GM19372 (cell line): Measurements from ENCODE around the gene RUSF1.
A peak's percentile ranks its signal among the peaks of the same experiment; 100 is the strongest.
"Not testable (repeated sequence)": the region's sequence is repeated elsewhere in the genome, so short reads cannot be mapped to it uniquely, and the experiment has no call there.

ENCODE experiments used
- ATAC-seq: cut with Tn5 transposase; IDR thresholded peaks from one replicate; pipeline ENCODE4 v1.9.1; 2021; ENCODE audit warnings: mild to moderate bottlenecking, low read depth, moderate library complexity; ENCODE audit not compliant: unreplicated experiment

RUSF1 gene

GRCh38 chr16:31507929-31508705 lies at the start of gene RUSF1:
TSS of gene RUSF1 (minus strand) at chr16:31508391. CDS start at chr16:31508373, 18 bp downstream.
- peak; percentile 92 for ATAC-seq

- no peak for ATAC-seq
These were observed 34.6 kb upstream of the RUSF1 start for GRCh38 chr16:31542763-31543162.

GRCh38 chr16:31539762-31540161 lies 31.6 kb upstream of the RUSF1 start:
- ATAC-seq = not testable (repeated sequence)

- ATAC-seq = not testable (repeated sequence)
These were observed 30.0 kb upstream of the RUSF1 start for GRCh38 chr16:31538243-31538598.

- no peak for ATAC-seq
These were observed 29.4 kb upstream of the RUSF1 start for GRCh38 chr16:31537362-31538242.

GRCh38 chr16:31536804-31537361 lies 28.7 kb upstream of the RUSF1 start:
- no peak for ATAC-seq

- no peak for ATAC-seq
These were observed 27.5 kb upstream of the RUSF1 start for GRCh38 chr16:31535737-31536136.

- ATAC-seq = no peak
These were observed 24.7 kb upstream of the RUSF1 start for GRCh38 chr16:31532896-31533295.

- no peak for ATAC-seq
These were observed 23.9 kb upstream of the RUSF1 start for GRCh38 chr16:31532120-31532519.

- ATAC-seq = no peak
These were observed 22.9 kb upstream of the RUSF1 start for GRCh38 chr16:31531096-31531495.

GRCh38 chr16:31530405-31530804 lies 22.2 kb upstream of the RUSF1 start:
- ATAC-seq = no peak

- ATAC-seq = no peak
These were observed 21.7 kb upstream of the RUSF1 start for GRCh38 chr16:31529937-31530312.

GRCh38 chr16:31529108-31529936 lies 21.1 kb upstream of the RUSF1 start:
- ATAC-seq = no peak

- ATAC-seq = no peak
These were observed 20.4 kb upstream of the RUSF1 start for GRCh38 chr16:31528523-31529107.

- ATAC-seq = no peak
These were observed 19.6 kb upstream of the RUSF1 start, which contains the start of gene AHSP for GRCh38 chr16:31527734-31528274. TSS of gene AHSP (plus strand) at chr16:31527900. CDS start at chr16:31528140, 240 bp downstream.

- no peak for ATAC-seq
These were observed 16.9 kb upstream of the RUSF1 start for GRCh38 chr16:31525113-31525512.

- not testable (repeated sequence) for ATAC-seq
These were observed 15.6 kb upstream of the RUSF1 start for GRCh38 chr16:31523768-31524167.

- ATAC-seq = no peak
These were observed 13.9 kb upstream of the RUSF1 start for GRCh38 chr16:31522071-31522470.

- ATAC-seq = no peak
These were observed 13.2 kb upstream of the RUSF1 start for GRCh38 chr16:31521368-31521767.
